Ramos (cell line): ENCODE data around the gene KAT2B.

ENCODE experiments used
- in situ Hi-C: fragments of 300-500 bp; cut with MboI; formaldehyde crosslinking; loops from one replicate; pipeline ENCODE4 v1.14.3; 2022; ENCODE audit warnings: low sequenced_read_pairs; ENCODE audit not compliant: unreplicated experiment

The KAT2B gene

DNA sequence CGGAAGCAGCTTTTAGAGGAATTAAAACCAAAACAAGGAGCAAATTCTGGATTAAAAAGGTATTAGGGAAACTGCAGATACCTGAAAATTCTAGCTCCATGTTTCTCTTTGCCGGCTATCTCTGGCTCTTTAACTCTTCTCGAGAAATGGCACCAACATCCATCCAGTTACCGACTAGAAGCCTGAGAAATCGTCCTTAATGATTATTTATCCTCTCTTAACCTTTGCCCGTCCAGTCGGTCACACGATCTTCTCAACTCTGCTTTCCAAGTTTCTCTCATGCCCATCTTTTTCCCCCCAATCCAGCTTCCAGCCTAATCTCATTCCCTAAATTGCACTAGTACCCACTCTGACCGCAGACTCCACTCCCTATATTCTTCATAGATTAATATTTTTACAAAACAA lies 146.4 kb downstream of the KAT2B start:
- in situ Hi-C loops = loop anchor here (10.0 kb wide), 1 partner anchor 142 kb away; the partner anchor contains the start of gene KAT2B

DNA sequence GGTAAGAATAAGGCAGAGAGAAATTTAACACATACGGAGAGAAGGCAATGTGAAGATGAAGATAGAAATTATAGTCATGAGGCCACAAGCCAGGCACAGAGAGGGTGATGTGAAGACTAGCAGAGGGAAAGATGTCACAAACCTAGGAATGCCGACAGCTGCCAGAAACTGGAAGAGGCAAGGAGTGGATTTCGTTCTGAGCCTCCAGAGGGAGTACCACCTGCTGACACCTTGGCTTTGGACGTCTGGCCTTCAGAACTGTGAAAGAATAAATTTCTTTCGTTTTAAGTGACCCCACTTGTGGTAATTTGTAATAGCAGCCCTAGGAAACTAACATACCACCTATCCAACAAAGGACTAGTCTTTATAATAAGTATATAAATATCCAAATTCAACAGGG lies 150.7 kb downstream of the KAT2B start:
- in situ Hi-C loops = no loop called here

DNA sequence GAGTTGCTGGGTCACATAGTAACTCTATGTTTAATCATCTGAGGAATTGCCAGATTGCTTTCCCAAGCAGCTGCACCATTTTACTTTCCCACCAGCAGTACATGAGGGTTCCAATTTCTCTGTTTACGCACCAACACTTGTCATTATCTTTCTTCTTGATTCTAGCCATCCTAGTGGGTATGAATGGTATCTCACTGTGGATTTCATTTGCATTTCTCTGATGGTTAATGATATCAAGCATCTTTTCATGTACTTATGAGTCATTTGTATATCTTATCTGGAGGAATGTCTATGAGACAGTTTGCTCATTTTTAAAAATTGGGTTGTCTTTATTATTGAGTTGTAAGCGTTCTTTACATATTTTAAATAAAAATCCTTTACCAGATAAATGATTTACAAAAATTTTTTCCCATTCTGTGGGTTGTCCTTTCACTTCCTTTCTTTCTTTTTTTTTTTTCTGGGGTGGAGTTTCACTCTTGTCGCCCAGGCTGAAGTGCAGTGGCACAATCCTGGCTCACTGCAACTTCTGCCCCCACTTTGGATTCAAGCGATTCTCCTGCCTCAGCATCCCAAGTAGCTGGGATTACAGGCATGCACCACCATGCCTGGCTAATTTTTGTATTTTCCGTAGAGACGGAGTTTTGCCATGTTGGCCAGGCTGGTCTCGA lies 154.7 kb downstream of the KAT2B start:
- in situ Hi-C loops = no loop called here

DNA sequence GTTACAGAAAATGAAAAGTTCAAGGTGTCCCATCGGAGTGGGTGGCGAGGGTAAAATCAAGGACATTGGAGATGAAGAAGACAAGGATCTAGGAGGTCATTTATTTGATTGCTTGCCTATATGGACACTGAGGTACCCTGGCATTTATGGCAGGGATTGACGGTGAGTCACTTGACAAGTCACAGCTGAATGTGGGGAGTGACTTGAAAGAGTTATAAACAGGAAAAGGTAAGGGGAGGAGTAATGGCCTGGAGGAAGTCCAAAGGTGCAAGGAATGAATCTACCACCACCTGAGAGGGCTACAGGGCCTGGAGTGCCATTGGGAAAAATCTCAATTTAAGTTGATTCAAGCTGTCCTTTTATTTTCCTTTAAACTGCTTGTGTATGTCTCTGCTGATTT lies 157.5 kb downstream of the KAT2B start:
- in situ Hi-C loops = no loop called here

DNA sequence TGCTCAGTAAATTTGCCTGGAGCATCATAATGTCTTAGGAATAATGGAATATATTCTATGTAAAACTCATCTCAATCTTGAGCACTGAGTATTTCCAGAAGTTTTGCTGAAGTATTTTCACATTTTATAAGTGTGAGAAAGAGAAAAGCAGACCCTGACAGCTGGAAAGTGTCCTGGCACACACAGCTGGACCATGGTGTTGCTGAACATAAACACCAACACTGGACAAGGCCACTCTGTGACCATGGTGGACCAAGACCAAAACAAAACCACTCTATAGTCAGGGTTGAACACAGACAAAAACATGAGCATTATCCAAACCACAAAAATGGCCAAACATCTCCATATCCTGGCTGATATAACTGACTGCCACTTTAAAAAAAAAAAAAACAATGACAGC lies 160.9 kb downstream of the KAT2B start:
- in situ Hi-C loops = no loop called here
